ENCODE measurements around the gene ZNF71.

GRCh38 chr19:56612737-56613136, 17.6 kb downstream of the ZNF71 start:
- TF ChIP-seq CTCF (IDR thresholded peaks at IDR 0.05 in 4 of 5, conservative IDR thresholded peaks at IDR 0.05 in 1 of 5) (no peak), POLR2A (IDR thresholded peaks at IDR 0.05) (no peak)
